ENCODE data around the gene RAB11A. TPM values are rescaled to one million over a fixed set of nuclear protein-coding genes. Genes with fewer than 3 reads are reported as not detected.

RAB11A gene
- total and polyA plus RNA-seq, 9 of the 15 experiments (the other 6 are each of a cell fraction or from before 2014, with no cell fraction given): 129 to 369 (median 245) TPM

DNA sequence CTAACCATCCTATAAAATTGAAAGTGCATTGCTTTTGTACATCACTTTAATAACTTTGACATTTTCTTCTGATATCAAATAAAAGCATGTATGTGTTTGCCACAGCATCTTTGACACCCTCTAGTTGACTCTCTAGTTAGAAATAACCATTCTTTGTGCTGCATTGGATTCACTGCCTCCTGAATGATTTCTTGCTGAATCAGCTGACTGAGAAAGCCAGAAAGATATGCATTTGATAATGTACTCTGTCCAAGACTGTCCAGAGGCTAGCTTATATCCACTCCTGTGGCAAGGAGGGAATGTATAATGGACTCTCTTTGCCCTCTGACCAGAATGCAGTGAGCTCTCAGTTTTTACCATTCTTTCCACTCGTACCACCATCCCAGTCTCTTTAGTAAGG lies 6.2 kb downstream of the RAB11A start:
- FAIRE-seq (no peak), DNase-seq (ENCODE audit: extremely low read depth in 1 of 4, low spot score in 3 of 4) (no peak), ATAC-seq (no peak)
- intact Hi-C loops (cut with micrococcal nuclease) (no loop called here), in situ Hi-C loops (cut with MboI) (no loop called here)
- Histone ChIP-seq H3K9me3 (replicated peaks; ENCODE audit: control insufficient read depth, insufficient read depth, low read depth, low read length) (no peaks in the 10 kb centered on the region), H4K20me1 (replicated peaks; ENCODE audit: control insufficient read depth, insufficient read depth, low read length) (peaks cover 3% of the 10 kb centered on the region; the same call in 1 of the 2 replicates), H3K36me3 (ENCODE audit: control insufficient read depth, insufficient read depth, low read length) (peaks cover 67% of the 10 kb centered on the region), H3K4me1 (replicated peaks in 1 of 2; ENCODE audit: control insufficient read depth in 2 of 2, insufficient read depth in 2 of 2, low read length in 2 of 2) (peaks cover 3 to 4% of the 10 kb centered on the region in 2 experiments; a peak in 3 of 5 replicates), H3K9me1 (ENCODE audit: control insufficient read depth, insufficient read depth, low read length) (no peaks in the 10 kb centered on the region), H3K4me3 (no peak overlapping the region), H2AFZ (ENCODE audit: low read depth, low read length) (no peak overlapping the region), H3K9ac (ENCODE audit: insufficient read depth in 1 of 2, low read depth in 2 of 2, low read length in 2 of 2) (no peak overlapping the region), H3K79me2 (ENCODE audit: control insufficient read depth, insufficient read depth, low read length) (peaks cover 73% of the 10 kb centered on the region), H3K27ac (ENCODE audit: extremely low read depth, low read depth, low read length) (no peak overlapping the region), H3K27me3 (ENCODE audit: control insufficient read depth in 2 of 2, insufficient read depth in 2 of 2, low read length in 2 of 2) (no peaks in the 10 kb centered on the region), H3K4me2 (ENCODE audit: insufficient read depth, low read length) (no peak overlapping the region)
- TF ChIP-seq, protein P1, sequence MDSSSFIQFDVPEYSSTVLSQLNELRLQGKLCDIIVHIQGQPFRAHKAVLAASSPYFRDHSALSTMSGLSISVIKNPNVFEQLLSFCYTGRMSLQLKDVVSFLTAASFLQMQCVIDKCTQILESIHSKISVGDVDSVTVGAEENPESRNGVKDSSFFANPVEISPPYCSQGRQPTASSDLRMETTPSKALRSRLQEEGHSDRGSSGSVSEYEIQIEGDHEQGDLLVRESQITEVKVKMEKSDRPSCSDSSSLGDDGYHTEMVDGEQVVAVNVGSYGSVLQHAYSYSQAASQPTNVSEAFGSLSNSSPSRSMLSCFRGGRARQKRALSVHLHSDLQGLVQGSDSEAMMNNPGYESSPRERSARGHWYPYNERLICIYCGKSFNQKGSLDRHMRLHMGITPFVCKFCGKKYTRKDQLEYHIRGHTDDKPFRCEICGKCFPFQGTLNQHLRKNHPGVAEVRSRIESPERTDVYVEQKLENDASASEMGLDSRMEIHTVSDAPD (CRISPR knock-in tag; IDR thresholded peaks at IDR 0.05): no peak
- TF ChIP-seq ZNF316 (IDR thresholded peaks at IDR 0.05) (peak; percentile 83), FOSL1 (tag; conservative IDR thresholded peaks at IDR 0.05) (no peak), ZNF224 (CRISPR knock-in tag; IDR thresholded peaks at IDR 0.05) (no peak), PCBP2 (IDR thresholded peaks at IDR 0.05; ENCODE audit: low read depth, low read length, poor library complexity, severe bottlenecking) (no peak), GATA2 (CRISPR knock-in tag; IDR thresholded peaks at IDR 0.05) (no peak), MAFG (tag; conservative IDR thresholded peaks at IDR 0.05) (peak; percentile 68), MAFK (IDR thresholded peaks at IDR 0.05; ENCODE audit: low read length) (0 out of 2 replicates have a peak, but pooled peaks have one; percentile 43), MAFF (IDR thresholded peaks at IDR 0.05; ENCODE audit: low read length) (peak; percentile 25; the same call in 1 of the 2 replicates), SREBF1 (IDR thresholded peaks at IDR 0.05; ENCODE audit: borderline replicate concordance, low read depth, low read length) (no peak), RBBP5 (IDR thresholded peaks at IDR 0.05; ENCODE audit: borderline replicate concordance, insufficient read depth, low read length, poor library complexity, severe bottlenecking) (no peak), C11orf30 (IDR thresholded peaks at IDR 0.05; ENCODE audit: low read depth) (peak; percentile 80)
- ChIA-PET POLR2A (no interaction called here), CTCF (ENCODE audit: low intra/inter-chr PET ratio) (no interaction called here)
- BruUV-seq (replicated peaks): no TSS peak
- WGBS (ENCODE audit: insufficient coverage, low coverage, missing lambda C conversion rate): 83% methylated on average over 1 of the region's 1 CpG

Data from K562 (cell line).